ENCODE measurements around the gene IDUA.
"Not testable (repeated sequence)": the region's sequence is repeated elsewhere in the genome, so short reads cannot be mapped to it uniquely, and the experiment has no call there.

The IDUA gene

GRCh38 chr4:986879-987623, at the start of gene IDUA:
Gene IDUA, plus strand, starts transcription at chr4:987044. Its CDS starts 41 bp downstream, at chr4:987085.
- DNase-seq: peak in 1 of 2 experiments; percentile 35

GRCh38 chr4:939508-939907, 47.3 kb upstream of the IDUA start:
- not testable (repeated sequence) for DNase-seq

GRCh38 chr4:945274-946102, 41.4 kb upstream of the IDUA start:
- DNase-seq: no peak

GRCh38 chr4:946103-946450, 40.8 kb upstream of the IDUA start:
- DNase-seq: no peak

- DNase-seq: no peak
Observed at GRCh38 chr4:946517-947471, 40.0 kb upstream of the IDUA start.

GRCh38 chr4:947491-947971, 39.3 kb upstream of the IDUA start:
- DNase-seq: no peak

GRCh38 chr4:948101-948935, 38.5 kb upstream of the IDUA start:
- no peak for DNase-seq

- DNase-seq: no peak
Observed at GRCh38 chr4:948936-949300, 37.9 kb upstream of the IDUA start.

GRCh38 chr4:949656-950055, 37.2 kb upstream of the IDUA start:
- no peak for DNase-seq

GRCh38 chr4:950136-951020, 36.5 kb upstream of the IDUA start:
- no peak for DNase-seq

- no peak for DNase-seq
Observed at GRCh38 chr4:951186-951585, 35.7 kb upstream of the IDUA start.

- no peak for DNase-seq
Observed at GRCh38 chr4:951594-952468, 35.0 kb upstream of the IDUA start.

- DNase-seq: no peak
Observed at GRCh38 chr4:952881-953573, 33.8 kb upstream of the IDUA start.

- DNase-seq: no peak
Observed at GRCh38 chr4:953574-953915, 33.3 kb upstream of the IDUA start.

GRCh38 chr4:954211-955020, 32.4 kb upstream of the IDUA start:
- DNase-seq: no peak

GRCh38 chr4:955161-955921, 31.5 kb upstream of the IDUA start:
- DNase-seq: no peak

GRCh38 chr4:955931-956381, 30.9 kb upstream of the IDUA start:
- no peak for DNase-seq
